ENCODE results near the gene SNRNP27. TPM values are rescaled to one million over a fixed set of nuclear protein-coding genes. Genes with fewer than 3 reads are reported as not detected.

SNRNP27 gene
- polyA plus RNA-seq, 2 of the 4 experiments (the other 2 are of a cell fraction) = 90.8 to 115 TPM

DNA sequence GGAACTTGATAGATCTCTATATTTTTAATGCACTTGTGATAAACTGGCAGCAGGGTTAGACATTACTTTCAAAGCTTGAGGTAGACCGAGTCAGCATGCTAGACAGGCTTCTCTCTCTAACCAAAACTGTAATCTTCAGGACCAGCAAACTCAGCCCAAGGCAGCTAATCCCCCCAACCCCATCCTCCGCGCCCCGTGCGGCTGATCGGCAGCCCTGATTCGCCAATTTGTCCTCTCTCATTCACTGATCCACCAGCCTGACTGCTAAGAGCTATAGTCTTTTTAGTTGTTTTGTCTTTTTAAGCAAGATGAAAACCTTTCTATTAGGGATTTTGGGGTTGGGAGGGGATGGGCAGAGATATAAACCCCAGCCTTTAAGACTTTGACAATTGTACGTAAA, 46.9 kb downstream of the SNRNP27 start:
- Histone ChIP-seq H3K4me3 (no peak overlapping the region), H3K4me1 (peaks cover under 1% of the 10 kb centered on the region; the same call in 2 of the 3 replicates), H3K9me3 (no peaks in the 10 kb centered on the region), H3K27ac (no peak overlapping the region), H3K4me2 (no peak overlapping the region)
- 91% methylated on average over 8 of the region's 8 CpGs for WGBS (ENCODE audit: missing lambda C conversion rate)
- ATAC-seq = no peak
- no peak for FAIRE-seq
- TF ChIP-seq ZNF302 (CRISPR knock-in tag; IDR thresholded peaks at IDR 0.05) (no peak), HOXB5 (CRISPR knock-in tag; IDR thresholded peaks at IDR 0.05) (no peak), ZSCAN20 (CRISPR knock-in tag; IDR thresholded peaks at IDR 0.05) (no peak), HMGXB4 (CRISPR knock-in tag; IDR thresholded peaks at IDR 0.05; ENCODE audit: borderline replicate concordance) (no peak), REST (IDR thresholded peaks at IDR 0.05) (no peak)
- ChIA-PET POLR2A (no interaction called here), CTCF (interaction anchor here (0.6 to 2.4 kb wide), 3 partner anchors 29 to 130 kb away, joined by 3 to 7 read pairs (median 7); no protein-coding TSS in a partner anchor)
- DNase-seq (ENCODE audit: low read depth in 1 of 2, low spot score in 1 of 2) = no peak

DNA sequence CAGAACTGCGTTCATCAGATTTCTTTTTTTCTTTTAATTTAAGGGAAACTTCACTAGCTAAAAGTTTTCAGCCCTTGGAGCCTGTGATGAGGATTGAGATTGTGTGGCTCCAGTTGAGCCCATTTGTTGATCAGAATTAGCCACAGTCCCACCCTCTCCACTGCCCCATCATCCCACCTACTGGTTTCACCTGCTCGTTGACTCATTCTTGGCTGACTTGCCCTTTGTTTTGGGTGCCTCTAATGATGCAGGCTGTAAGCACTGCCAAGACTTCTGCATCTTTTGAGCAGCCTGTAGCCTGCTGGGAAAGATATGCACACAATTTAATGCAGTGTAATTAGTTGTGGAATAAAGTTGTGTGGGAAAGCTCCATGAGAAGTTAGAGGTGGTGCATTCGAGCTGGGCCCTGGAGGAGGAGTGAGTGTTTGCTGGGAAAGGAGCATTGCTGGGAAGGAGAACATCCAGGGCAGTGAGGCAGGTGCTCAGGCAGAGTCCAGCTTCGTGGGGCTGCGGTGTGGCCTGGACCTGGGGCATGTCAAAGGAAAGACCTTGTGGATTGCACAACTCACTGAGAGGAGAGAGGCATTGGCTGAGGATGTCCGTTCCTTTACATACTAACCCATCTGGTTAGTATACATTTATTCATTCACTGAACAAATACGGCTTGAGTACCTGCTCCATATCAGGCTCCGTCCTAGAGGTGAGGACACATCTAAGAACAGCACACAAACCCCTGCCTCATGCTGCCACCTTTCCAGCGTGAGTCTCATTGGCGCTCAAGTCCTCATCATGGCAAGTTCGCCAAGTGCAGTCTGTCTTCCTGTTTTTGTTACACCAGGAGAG, 49.5 kb downstream of the SNRNP27 start:
- no peak overlapping the region for H3K27ac ChIP-seq
- H3K9me3 ChIP-seq = no peaks in the 10 kb centered on the region
- DNase-seq (ENCODE audit: low read depth in 1 of 2, low spot score in 1 of 2) (no peak), ATAC-seq (no peak), FAIRE-seq (no peak)
- WGBS (ENCODE audit: missing lambda C conversion rate) = 86% methylated on average over 11 of the region's 11 CpGs
- H3K4me2 ChIP-seq = no peak overlapping the region
- ChIA-PET CTCF (interaction anchor here (3.4 to 4.8 kb wide), 3 partner anchors 9 to 30 kb away, joined by 13 to 22 read pairs (median 18); partner anchors contain the start of gene MXD1), POLR2A (no interaction called here)
- no peak overlapping the region for H3K4me3 ChIP-seq
- peaks cover 19% of the 10 kb centered on the region for H3K4me1 ChIP-seq
- no peak for TF ChIP-seq ZFP36 (IDR thresholded peaks at IDR 0.05; ENCODE audit: borderline replicate concordance, partially characterized antibody)
- no peak for TF ChIP-seq EHF (CRISPR knock-in tag; IDR thresholded peaks at IDR 0.05)
- TF ChIP-seq HDAC2 (IDR thresholded peaks at IDR 0.05) = no peak
- no peak for TF ChIP-seq NR3C1 (IDR thresholded peaks at IDR 0.05)
- TF ChIP-seq MAFK (IDR thresholded peaks at IDR 0.05; ENCODE audit: partially characterized antibody) = no peak
- TF ChIP-seq JUN (IDR thresholded peaks at IDR 0.05) = no peak
- TF ChIP-seq CTCF (IDR thresholded peaks at IDR 0.05) = no peak
- TF ChIP-seq CHD2 (IDR thresholded peaks at IDR 0.05; ENCODE audit: low read length, partially characterized antibody) = no peak
- TF ChIP-seq HEYL (CRISPR knock-in tag; IDR thresholded peaks at IDR 0.05) = no peak
